Fibroblast of skin of right biceps (primary cell): Measurements from ENCODE around the gene RAVER1.

Experiments
- DNase-seq: peaks from one replicate; pipeline ENCODE4 v3.0.0-alpha.2; 2013

Gene RAVER1

GRCh38 chr19:10266706-10267105 is 66.6 kb downstream of the RAVER1 start:
- no peak for DNase-seq
